Endothelial cell of umbilical vein (primary cell): ENCODE measurements around the gene LIN7A. TPM values are rescaled to one million over a fixed set of nuclear protein-coding genes. Genes with fewer than 3 reads are reported as not detected.
A peak's percentile ranks its signal among the peaks of the same experiment; 100 is the strongest.

Source experiments
- BruUV-seq: library from RNA; stranded (reverse); fragments of 400-500 nt; replicated peaks from 2 replicates; lab custom pipeline; 2021; lab: Mats Ljungman, UMichigan
- CTCF ChIA-PET: fragments of 300-600, 350-600 bp; sonication (Branson Sonifier 250); formaldehyde crosslinking; loops from one replicate; lab custom pipeline; 2021; ENCODE audit warnings: antibody characterized with exemption, inconsistent platforms; lab: Charles Lee
- POLR2A ChIA-PET: fragments of 300-600, 350-600 bp; sonication (Branson Sonifier 250); formaldehyde crosslinking; loops from one replicate; lab custom pipeline; 2021; ENCODE audit warnings: antibody characterized with exemption, inconsistent platforms; lab: Charles Lee
- DNase-seq: peaks from one replicate; pipeline ENCODE4 v3.0.0-alpha.2; 2011; ENCODE audit warnings: low read depth, low spot score
- FAIRE-seq: peaks from 2 replicates; lab custom pipeline; 2011; peaks lifted over from hg19 to GRCh38; lab: Jason Lieb, UNC
- H2AFZ ChIP-seq: 2 replicates; pipeline ENCODE4 v1.6.0; 2012; ENCODE audit warnings: low read depth, low read length, control low read depth, inconsistent platforms
- H3K27ac ChIP-seq: 2 replicates; pipeline ENCODE4 v1.5.1; 2011; ENCODE audit warnings: low read depth, mild to moderate bottlenecking, control low read depth, low read length, moderate library complexity; ENCODE audit not compliant: insufficient read depth
- H3K27me3 ChIP-seq, 2 experiments: 2 replicates each; pipeline versions ENCODE4 v1.6.0 to v1.6.1; 2011; ENCODE audit warnings: low read length in 2 of 2, mixed read lengths in 1 of 2; ENCODE audit not compliant: control insufficient read depth in 2 of 2, insufficient read depth in 2 of 2
- H3K36me3 ChIP-seq, 2 experiments: 2 replicates in 1 of 2; 3 replicates in 1 of 2; pipeline ENCODE4 v1.5.1; 2011; ENCODE audit warnings: low read length in 2 of 2, mild to moderate bottlenecking in 1 of 2, moderate library complexity in 1 of 2; ENCODE audit not compliant: control insufficient read depth in 2 of 2, insufficient read depth in 2 of 2; ENCODE audit errors: extremely low read depth in 1 of 2
- H3K4me1 ChIP-seq: 3 replicates; pipeline ENCODE4 v1.5.1; 2011; ENCODE audit warnings: mild to moderate bottlenecking, low read length; ENCODE audit not compliant: control insufficient read depth, insufficient read depth; ENCODE audit errors: extremely low read depth
- H3K4me2 ChIP-seq: 2 replicates; pipeline ENCODE4 v1.6.1; 2011; ENCODE audit warnings: low read length, control low read depth, mixed read lengths; ENCODE audit not compliant: insufficient read depth
- H3K4me3 ChIP-seq, 3 experiments: fragments of 200-600 bp in 1 of 3; sonication (generic), shearing (Covaris generic) in 1 of 3; replicated peaks in 1 of 3; 2 replicates each; pipeline ENCODE4 v1.5.1; 2011 to 2016; ENCODE audit warnings: control low read depth in 3 of 3, low read length in 3 of 3, mild to moderate bottlenecking in 2 of 3, inconsistent platforms in 1 of 3, low read depth in 1 of 3, moderate library complexity in 1 of 3; ENCODE audit not compliant: insufficient read depth in 1 of 3
- H3K79me2 ChIP-seq: 2 replicates; pipeline ENCODE4 v1.6.0; 2012; ENCODE audit warnings: low read length, inconsistent platforms; ENCODE audit not compliant: control insufficient read depth, insufficient read depth
- H3K9ac ChIP-seq: replicated peaks from 2 replicates; pipeline ENCODE3; 2011; ENCODE audit warnings: low read length, control low read depth; ENCODE audit not compliant: insufficient read depth; ENCODE audit errors: extremely low read depth
- H3K9me1 ChIP-seq: replicated peaks from 3 replicates; pipeline ENCODE4 v1.6.0; 2011; ENCODE audit warnings: mild to moderate bottlenecking, low read length; ENCODE audit not compliant: control insufficient read depth, insufficient read depth; ENCODE audit errors: extremely low read depth
- H3K9me3 ChIP-seq: replicated peaks from 2 replicates; pipeline ENCODE4 v1.5.1; 2012; ENCODE audit warnings: low read length, inconsistent platforms; ENCODE audit not compliant: control insufficient read depth, insufficient read depth
- H4K20me1 ChIP-seq: replicated peaks from 2 replicates; pipeline ENCODE3; 2011; ENCODE audit warnings: mild to moderate bottlenecking, low read length; ENCODE audit not compliant: control insufficient read depth, insufficient read depth; ENCODE audit errors: extremely low read depth
- CTCF ChIP-seq, 2 donors: IDR thresholded peaks; 1 replicate in 1 of 2; 2 replicates in 1 of 2; pipeline ENCODE4 v1.5.1; 2011; ENCODE audit warnings: low read length in 2 of 2, mild to moderate bottlenecking in 2 of 2, moderate library complexity in 2 of 2, control low read depth in 1 of 2, inconsistent platforms in 1 of 2, low read depth in 1 of 2; ENCODE audit not compliant: insufficient read depth in 1 of 2; ENCODE audit errors: extremely low read depth in 1 of 2
- EZH2 ChIP-seq: IDR thresholded peaks from 2 replicates; pipeline ENCODE4 v1.6.1; 2012; ENCODE audit warnings: borderline replicate concordance, low read depth, mild to moderate bottlenecking, moderate library complexity, low read length, inconsistent platforms; ENCODE audit not compliant: severe bottlenecking
- FOS ChIP-seq: IDR thresholded peaks from 2 replicates; pipeline ENCODE4 v1.6.1; 2011; ENCODE audit warnings: mild to moderate bottlenecking, low read length, moderate library complexity, borderline replicate concordance; ENCODE audit not compliant: insufficient read depth
- GATA2 ChIP-seq: IDR thresholded peaks from 2 replicates; pipeline ENCODE4 v1.7.0; 2011; ENCODE audit warnings: low read depth, mild to moderate bottlenecking, moderate library complexity, mixed read lengths, low read length; ENCODE audit not compliant: insufficient read length, insufficient read depth
- JUN ChIP-seq: IDR thresholded peaks from 2 replicates; pipeline ENCODE4 v1.6.1; 2011; ENCODE audit warnings: borderline replicate concordance, low read depth; ENCODE audit not compliant: insufficient read length, insufficient read depth
- MAX ChIP-seq: IDR thresholded peaks from 2 replicates; pipeline ENCODE4 v1.6.1; 2011; ENCODE audit not compliant: insufficient read depth, insufficient read length
- MYC ChIP-seq: IDR thresholded peaks from one replicate; pipeline ENCODE4 v1.6.1; 2011; ENCODE audit warnings: mild to moderate bottlenecking, low read depth, low read length
- POLR2A ChIP-seq: IDR thresholded peaks from 2 replicates; pipeline ENCODE4 v1.6.1; 2012; ENCODE audit warnings: low read depth, mild to moderate bottlenecking, control low read depth, low read length
- POLR2AphosphoS5 ChIP-seq: IDR thresholded peaks from 2 replicates; pipeline ENCODE4 v1.6.1; 2012; ENCODE audit warnings: low read depth, mild to moderate bottlenecking, control low read depth, low read length, moderate library complexity; ENCODE audit not compliant: insufficient read depth
- dilution Hi-C: fragments of 300-500 bp; cut with MboI; formaldehyde crosslinking; loops from one replicate; pipeline ENCODE4 v1.15.0; 2019; ENCODE audit warnings: low sequenced_read_pairs; ENCODE audit not compliant: extremely low pct_ligation_motif_present
- intact Hi-C: fragments of 100-400 bp; cut with micrococcal nuclease; formaldehyde crosslinking; loops from one replicate; pipeline ENCODE4 v1.10.0; 2022
- polyA plus RNA-seq, 4 experiments: library from polyadenylated mRNA; depleted of rRNA in 3 of 4; stranded (reverse) in 3 of 4; unstranded in 1 of 4; fragments of >200 nt; gene quantifications; 2 replicates each; pipeline versions ENCODE4 v1.2.1 to v1.2.3, GENCODE V29; 2011 to 2012; ENCODE audit warnings: missing spikeins in 1 of 4
- total RNA-seq: library from RNA; stranded (reverse); gene quantifications from 2 replicates; pipeline ENCODE4 v1.2.3, GENCODE V29; 2021

LIN7A gene
- total and polyA plus RNA-seq, 2 donors (not counting 3 experiments of a cell fraction or from before 2014, with no cell fraction given): 1.6 to 4.3 TPM

- intact Hi-C loops: loop anchor here (5.0 kb wide), 3 partner anchors 141 to 321 kb away; partner anchors contain the start of gene ACSS3
- no peaks in the 10 kb centered on the region for H3K36me3 ChIP-seq
- no peaks in the 10 kb centered on the region for H3K9me3 ChIP-seq
- POLR2A ChIA-PET: no interaction called here
- no peaks in the 10 kb centered on the region for H3K9me1 ChIP-seq
- no peak overlapping the region for H3K27ac ChIP-seq
- CTCF ChIA-PET: interaction anchor here (0.7 to 2.9 kb wide), 7 partner anchors 10 to 741 kb away, joined by 3 to 17 read pairs (median 6); no protein-coding TSS in a partner anchor
- H3K4me1 ChIP-seq: peaks cover 2% of the 10 kb centered on the region
- no peak overlapping the region for H3K9ac ChIP-seq
- DNase-seq (no peak), FAIRE-seq (no peak)
- H3K4me2 ChIP-seq: peak overlapping the region; percentile 79
- no peaks in the 10 kb centered on the region for H4K20me1 ChIP-seq
- dilution Hi-C loops: no loop called here
- no TSS peak for BruUV-seq
- H3K4me3 ChIP-seq: peak overlapping the region; percentile 47 to 68 (median 64)
- H2AFZ ChIP-seq: peak overlapping the region; percentile 93
- no peaks in the 10 kb centered on the region for H3K79me2 ChIP-seq
- TF ChIP-seq JUN (no peak), FOS (no peak), GATA2 (no peak), MYC (no peak), CTCF (IDR thresholded peaks at IDR 0.05; ENCODE audit: extremely low read depth in 1 of 2, insufficient read depth in 1 of 2, low read depth in 1 of 2, low read length in 2 of 2) (no peak), EZH2 (no peak), MAX (no peak), POLR2A (no peak), POLR2AphosphoS5 (no peak)
- peaks cover 0 to 2% of the 10 kb centered on the region in 2 experiments for H3K27me3 ChIP-seq
Measured at GRCh38 chr12:80936353-80936641, 1.4 kb downstream of the LIN7A start.
